GM12865 (cell line): ENCODE data around the gene CTH.
A peak's percentile ranks its signal among the peaks of the same experiment; 100 is the strongest.
"Not testable (repeated sequence)": the region's sequence is repeated elsewhere in the genome, so short reads cannot be mapped to it uniquely, and the experiment has no call there.

Experiments
- DNase-seq: peaks from one replicate; pipeline ENCODE4 v3.0.0; 2010; ENCODE audit warnings: low read depth
- H3K4me3 ChIP-seq: 2 replicates; pipeline ENCODE4 v1.5.1; 2011; ENCODE audit warnings: mild to moderate bottlenecking, low read depth, low read length, control low read depth
- TF ChIP-seq, protein P1 (sequence below): IDR thresholded peaks from 2 replicates; pipeline ENCODE4 v1.5.1; 2011; ENCODE audit warnings: low read length, control low read depth, low read depth, inconsistent platforms; ENCODE audit not compliant: insufficient read depth; ENCODE audit errors: missing control alignments

The CTH gene

DNA sequence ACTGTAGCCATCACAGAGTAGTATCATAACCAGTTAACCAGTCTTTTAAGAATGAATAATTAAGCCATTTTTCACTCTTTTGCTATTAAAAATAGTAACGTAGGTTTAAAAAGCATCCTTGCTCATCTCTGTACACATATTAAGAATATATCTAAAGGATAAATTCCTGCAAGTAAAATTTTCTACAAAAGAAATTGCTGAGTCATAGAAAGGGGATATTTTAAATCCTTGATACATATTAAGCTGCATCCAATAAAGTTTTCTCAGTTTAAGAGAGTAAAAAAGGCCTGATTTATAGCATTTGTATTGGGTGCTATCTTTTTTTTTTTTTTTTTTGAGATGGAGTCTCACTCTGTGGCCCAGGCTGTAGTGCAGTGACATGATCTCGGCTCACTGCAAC lies 1.9 kb upstream of the CTH start:
- no peak for DNase-seq
- TF ChIP-seq, protein P1, sequence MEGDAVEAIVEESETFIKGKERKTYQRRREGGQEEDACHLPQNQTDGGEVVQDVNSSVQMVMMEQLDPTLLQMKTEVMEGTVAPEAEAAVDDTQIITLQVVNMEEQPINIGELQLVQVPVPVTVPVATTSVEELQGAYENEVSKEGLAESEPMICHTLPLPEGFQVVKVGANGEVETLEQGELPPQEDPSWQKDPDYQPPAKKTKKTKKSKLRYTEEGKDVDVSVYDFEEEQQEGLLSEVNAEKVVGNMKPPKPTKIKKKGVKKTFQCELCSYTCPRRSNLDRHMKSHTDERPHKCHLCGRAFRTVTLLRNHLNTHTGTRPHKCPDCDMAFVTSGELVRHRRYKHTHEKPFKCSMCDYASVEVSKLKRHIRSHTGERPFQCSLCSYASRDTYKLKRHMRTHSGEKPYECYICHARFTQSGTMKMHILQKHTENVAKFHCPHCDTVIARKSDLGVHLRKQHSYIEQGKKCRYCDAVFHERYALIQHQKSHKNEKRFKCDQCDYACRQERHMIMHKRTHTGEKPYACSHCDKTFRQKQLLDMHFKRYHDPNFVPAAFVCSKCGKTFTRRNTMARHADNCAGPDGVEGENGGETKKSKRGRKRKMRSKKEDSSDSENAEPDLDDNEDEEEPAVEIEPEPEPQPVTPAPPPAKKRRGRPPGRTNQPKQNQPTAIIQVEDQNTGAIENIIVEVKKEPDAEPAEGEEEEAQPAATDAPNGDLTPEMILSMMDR: no peak
- H3K4me3 ChIP-seq: no peak overlapping the region

DNA sequence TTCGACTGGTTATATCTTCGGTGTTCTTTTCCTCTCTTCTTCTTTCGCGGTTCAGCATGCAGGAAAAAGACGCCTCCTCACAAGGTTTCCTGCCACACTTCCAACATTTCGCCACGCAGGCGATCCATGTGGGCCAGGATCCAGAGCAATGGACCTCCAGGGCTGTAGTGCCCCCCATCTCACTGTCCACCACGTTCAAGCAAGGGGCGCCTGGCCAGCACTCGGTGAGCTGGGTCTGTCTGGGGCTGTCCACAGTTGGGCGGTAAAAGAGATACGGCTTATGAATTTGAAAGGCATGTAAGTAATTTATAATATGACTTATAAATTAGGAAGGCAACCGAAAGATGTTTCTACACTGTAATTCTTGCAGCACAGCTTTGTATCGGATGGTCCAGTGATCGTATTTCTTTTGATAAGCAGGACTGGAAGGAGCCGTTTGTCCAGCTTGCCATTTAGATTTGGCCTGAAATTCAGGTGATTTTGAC lies 334 bp downstream of the CTH start:
- H3K4me3 ChIP-seq: peak overlapping the region; percentile 88
- no peak for DNase-seq
- TF ChIP-seq, protein P1: no peak

DNA sequence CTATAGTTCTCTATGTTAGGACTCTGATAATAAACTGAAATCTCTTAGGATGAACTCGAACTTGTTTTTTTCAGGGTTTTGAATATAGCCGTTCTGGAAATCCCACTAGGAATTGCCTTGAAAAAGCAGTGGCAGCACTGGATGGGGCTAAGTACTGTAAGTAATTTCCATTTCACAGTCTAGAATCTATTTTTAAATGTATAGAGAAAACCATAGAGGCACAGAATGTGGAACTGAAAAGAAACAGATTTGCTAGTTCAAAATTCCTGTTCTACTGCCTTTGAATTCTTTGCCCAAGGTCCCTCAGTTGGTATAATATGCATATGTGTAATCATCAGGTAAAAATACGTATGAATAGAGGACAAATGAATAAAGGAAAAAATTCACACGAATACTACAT lies 4.8 kb downstream of the CTH start:
- H3K4me3 ChIP-seq: no peak overlapping the region
- TF ChIP-seq, protein P1: no peak
- peak; percentile 14 for DNase-seq

DNA sequence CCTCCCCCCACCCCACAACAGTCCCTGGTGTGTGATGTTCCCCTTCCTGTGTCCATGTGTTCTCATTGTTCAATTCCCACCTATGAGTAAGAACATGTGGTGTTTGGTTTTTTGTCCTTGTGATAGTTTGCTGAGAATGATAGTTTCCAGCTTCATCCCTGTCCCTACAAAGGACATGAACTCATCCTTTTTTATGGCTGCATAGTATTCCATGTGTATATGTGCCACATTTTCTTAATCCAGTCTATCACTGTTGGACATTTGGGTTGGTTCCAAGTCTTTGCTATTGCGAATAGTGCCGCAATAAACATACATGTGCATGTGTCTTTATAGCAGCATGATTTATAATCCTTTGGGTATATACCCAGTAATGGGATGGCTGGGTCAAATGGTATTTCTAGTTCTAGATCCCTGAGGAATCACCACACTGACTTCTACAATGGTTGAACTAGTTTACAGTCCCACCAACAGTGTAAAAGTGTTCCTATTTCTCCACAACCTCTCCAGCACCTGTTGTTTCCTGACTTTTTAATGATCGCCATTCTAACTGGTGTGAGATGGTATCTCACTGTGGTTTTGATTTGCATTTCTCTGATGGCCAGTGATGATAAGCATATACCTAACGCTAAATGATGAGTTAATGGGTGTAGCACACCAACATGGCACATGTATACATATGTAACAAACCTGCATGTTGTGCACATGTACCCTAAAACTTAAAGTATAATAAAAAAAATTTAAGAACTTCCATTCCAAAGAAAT lies 8.1 kb downstream of the CTH start:
- H3K4me3 ChIP-seq, DNase-seq: not testable (repeated sequence)

DNA sequence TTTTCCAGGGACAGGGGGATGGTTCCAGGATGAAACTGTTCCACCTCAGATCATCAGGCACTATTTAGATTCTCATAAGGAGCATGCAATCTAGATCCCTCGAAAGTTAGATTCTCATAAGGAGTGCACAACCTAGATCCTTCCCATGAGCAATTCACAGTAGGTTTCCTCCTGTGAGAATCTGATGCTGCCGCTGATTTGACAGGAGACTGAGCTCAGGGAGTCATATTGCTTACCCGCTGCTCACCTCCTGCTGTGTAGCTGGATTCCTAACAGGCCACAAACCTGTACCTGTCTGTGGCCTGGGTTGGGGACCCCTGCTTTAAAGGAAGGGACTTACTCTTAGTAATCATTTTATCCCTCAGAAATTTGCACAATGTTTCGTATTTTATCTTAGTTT lies 9.3 kb downstream of the CTH start:
- TF ChIP-seq, protein P1: no peak
- H3K4me3 ChIP-seq: no peak overlapping the region
- no peak for DNase-seq

DNA sequence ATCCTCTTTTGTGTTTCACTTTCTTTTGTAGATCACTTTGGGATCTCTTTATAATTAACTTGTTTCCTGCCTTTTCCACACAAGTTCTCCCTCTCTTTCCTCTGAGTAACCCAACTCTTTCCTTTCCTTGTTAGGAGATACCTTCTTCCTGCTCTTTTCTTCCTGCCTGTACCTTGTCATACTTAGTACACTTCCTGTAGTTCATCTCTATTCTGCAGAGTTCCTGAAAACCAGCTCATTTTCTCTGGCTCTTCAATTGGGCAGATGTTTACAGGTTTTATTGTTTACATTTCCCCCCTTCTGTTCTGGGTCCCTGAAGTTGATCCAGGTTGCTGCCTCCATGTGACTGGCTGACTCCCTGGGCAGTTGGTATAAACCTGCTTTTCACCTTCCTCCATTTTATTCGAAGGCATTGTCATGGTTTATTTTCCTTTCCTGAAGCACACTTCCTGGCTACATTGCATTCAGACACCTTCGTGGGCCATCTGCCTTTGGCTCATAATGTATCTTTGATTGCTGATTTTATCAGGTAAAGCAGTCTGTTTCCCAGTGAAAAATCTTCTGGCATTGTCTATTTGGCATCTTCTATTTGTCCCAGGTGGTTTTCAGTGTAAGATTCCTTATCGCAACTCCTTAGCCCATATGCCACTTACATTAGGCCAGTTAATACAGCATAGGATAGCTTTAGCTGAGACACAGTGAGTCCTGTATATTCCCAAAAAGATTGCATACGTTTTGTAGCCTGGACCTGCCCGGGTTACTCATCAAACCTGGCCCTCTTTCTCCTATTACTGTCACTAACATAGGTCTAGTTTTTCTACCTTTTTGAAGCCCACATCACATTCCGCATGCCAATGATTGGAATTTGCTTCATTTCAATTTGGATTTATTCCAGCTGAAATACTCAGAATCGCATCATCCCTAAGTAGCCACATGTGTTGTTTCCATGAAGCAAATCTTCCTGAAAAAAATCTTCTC lies 15.4 kb downstream of the CTH start:
- TF ChIP-seq, protein P1: no peak
- no peak for DNase-seq
- no peak overlapping the region for H3K4me3 ChIP-seq

DNA sequence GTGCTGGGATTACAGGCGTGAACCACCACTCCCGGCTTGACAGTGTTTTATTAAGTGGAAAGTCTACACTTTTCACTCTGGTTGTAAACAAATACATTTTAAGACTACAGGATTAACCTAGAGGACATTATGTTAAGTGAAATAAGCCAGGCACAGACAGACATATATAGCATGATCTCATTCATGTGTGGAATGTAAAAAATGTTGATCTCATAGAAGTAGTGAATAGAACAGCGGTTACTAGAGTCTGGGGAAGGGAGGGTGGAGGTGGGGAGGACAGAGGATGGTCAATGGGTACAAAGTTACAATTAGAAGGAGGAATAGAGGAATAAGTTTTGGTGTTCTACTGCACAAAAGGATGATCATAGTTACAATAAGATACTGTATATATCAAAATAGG lies 16.9 kb downstream of the CTH start:
- H3K4me3 ChIP-seq: no peak overlapping the region
- no peak for DNase-seq
- TF ChIP-seq, protein P1: no peak
